ENCODE data around the gene TMEM63C.

DNA sequence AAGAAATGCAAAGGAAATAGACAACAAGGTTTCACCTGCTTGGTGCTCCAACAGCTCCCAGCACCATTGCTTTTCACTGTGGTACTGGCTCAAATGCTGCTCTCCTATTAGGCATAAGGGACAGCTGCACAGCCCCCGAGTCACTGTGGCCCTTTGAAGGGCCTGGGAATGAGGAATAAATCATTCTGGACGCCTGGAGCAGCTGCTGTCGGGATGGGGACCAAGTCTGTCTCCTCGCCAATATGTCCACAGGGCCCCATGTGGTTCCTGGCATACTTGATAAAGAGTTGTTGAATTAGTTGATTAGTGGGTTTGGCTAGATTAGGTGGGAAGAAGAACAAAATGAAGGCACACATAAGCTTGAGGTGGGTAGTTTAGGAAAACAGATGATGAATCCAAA is 102.5 kb downstream of the TMEM63C start:
- TF ChIP-seq, protein P1, sequence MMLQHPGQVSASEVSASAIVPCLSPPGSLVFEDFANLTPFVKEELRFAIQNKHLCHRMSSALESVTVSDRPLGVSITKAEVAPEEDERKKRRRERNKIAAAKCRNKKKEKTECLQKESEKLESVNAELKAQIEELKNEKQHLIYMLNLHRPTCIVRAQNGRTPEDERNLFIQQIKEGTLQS (IDR thresholded peaks at IDR 0.05) = no peak
- TF ChIP-seq, protein P2, sequence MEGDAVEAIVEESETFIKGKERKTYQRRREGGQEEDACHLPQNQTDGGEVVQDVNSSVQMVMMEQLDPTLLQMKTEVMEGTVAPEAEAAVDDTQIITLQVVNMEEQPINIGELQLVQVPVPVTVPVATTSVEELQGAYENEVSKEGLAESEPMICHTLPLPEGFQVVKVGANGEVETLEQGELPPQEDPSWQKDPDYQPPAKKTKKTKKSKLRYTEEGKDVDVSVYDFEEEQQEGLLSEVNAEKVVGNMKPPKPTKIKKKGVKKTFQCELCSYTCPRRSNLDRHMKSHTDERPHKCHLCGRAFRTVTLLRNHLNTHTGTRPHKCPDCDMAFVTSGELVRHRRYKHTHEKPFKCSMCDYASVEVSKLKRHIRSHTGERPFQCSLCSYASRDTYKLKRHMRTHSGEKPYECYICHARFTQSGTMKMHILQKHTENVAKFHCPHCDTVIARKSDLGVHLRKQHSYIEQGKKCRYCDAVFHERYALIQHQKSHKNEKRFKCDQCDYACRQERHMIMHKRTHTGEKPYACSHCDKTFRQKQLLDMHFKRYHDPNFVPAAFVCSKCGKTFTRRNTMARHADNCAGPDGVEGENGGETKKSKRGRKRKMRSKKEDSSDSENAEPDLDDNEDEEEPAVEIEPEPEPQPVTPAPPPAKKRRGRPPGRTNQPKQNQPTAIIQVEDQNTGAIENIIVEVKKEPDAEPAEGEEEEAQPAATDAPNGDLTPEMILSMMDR (IDR thresholded peaks at IDR 0.05 in 2 of 3, conservative IDR thresholded peaks at IDR 0.05 in 1 of 3; ENCODE audit: borderline replicate concordance in 1 of 3, insufficient read depth in 1 of 3, low read depth in 2 of 3, low read length in 2 of 3) = no peak
- TF ChIP-seq EZH2phosphoT487 (IDR thresholded peaks at IDR 0.05; ENCODE audit: borderline replicate concordance) = no peak

All from HCT116 (cell line).